ENCODE data around the gene GPR15.

The GPR15 gene

DNA sequence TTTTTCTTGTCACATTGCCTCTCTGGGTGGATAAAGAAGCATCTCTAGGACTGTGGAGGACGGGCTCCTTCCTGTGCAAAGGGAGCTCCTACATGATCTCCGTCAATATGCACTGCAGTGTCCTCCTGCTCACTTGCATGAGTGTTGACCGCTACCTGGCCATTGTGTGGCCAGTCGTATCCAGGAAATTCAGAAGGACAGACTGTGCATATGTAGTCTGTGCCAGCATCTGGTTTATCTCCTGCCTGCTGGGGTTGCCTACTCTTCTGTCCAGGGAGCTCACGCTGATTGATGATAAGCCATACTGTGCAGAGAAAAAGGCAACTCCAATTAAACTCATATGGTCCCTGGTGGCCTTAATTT is 478 bp downstream of the GPR15 start:
- no peak for DNase-seq

DNA sequence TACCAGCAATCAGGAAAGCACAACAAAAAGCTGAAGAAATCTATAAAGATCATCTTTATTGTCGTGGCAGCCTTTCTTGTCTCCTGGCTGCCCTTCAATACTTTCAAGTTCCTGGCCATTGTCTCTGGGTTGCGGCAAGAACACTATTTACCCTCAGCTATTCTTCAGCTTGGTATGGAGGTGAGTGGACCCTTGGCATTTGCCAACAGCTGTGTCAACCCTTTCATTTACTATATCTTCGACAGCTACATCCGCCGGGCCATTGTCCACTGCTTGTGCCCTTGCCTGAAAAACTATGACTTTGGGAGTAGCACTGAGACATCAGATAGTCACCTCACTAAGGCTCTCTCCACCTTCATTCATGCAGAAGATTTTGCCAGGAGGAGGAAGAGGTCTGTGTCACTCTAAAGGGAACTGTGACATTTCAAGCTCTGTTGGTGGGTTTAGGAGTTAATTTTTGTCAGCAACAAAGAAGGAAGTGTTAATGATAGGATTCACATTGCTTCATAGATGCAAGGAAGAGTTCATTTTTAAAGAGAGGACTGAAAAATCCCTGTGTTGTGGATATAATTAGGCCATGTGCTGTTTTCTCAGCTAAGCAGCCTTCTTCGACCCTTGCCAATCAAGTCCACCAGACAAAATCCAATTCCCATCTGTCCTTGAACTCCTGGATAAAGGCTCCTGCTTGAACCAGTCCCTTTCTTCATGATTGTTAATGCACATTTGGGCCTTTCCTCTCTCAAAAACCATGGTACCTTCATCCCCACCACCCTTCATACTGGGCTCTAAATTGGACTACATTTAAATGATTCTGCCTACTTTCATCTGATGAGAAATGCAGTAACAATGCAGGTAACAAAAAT is 1.2 kb downstream of the GPR15 start:
- DNase-seq = no peak

DNA sequence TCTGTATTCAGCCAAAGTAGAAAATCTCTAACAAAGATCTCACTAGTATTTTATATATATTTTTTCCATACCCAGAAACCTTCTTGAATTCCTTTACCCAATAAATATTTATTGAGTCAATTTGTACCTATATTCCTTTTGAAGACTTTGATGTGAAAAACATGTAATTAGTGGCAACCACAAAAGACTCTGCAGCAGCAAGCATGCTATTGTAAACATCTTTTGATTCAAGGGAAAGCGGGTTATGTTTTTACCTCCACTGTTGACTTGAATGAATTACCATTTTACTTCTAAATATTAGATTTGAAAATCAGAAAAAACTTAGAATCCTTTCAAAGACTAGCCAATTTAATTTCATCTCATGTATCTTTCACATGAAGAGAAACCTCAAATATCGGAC is 2.4 kb downstream of the GPR15 start:
- DNase-seq = no peak

DNA sequence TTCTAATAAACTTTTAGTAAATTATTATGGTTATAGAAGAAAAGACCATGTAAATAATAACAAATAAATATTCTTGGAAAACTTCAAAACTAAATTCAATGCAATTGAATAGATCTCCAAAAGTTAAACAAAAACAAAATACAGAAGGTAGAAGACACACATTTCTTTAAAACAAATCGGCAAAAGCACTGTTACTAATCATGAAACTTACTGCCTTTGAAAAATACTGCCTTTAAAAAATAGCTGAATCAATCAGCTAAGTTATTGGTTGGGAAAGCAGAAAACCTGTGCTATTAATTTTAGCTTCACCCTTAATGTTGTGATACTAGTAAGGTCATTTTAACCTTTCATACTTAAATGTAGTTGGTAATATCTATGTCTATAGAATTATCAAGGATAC is 3.0 kb downstream of the GPR15 start:
- DNase-seq = no peak

DNA sequence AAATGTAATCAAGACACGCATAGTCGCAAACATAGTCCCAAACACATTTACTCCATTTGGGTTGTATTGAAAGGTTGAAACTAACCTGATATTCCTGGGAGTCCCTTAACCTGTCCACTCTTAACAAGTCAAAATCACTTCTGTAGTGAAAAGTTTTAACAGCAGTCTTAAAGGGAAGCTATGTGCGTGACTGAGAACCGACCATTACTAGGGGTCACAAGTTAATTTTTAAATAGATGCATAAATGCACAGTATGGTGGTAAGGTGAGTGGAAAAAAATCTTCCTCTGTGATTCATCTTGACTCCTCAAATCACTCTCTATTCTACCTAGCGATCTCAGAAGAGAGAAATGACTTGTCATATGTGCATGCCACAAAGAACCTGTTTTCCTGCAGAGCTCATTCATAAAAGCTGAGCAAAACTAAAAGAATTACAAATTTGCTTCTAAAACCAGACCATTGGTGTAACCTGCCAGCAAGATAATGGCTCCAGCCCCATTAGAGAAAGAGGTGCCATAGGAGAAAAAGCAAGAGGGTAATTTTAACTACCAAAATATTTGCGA is 4.8 kb downstream of the GPR15 start:
- no peak for DNase-seq

DNA sequence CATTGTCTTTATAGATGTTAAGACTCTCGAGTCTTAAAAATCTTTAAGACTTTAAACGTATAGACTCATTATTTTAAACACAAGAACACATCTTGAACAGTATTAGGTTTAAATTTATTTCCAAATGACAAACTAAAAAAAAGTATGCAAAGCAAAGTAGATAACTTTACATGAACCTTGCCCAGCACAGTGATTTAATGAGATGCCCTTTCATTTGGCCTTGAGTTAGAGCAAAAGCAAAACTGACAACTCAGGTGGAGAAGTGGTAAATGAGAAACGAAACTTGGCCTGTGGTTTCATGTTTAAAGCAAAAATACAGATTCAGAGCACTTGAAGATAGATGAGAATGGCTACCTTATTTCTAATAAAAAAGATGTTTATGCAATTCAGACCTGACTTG is 8.6 kb downstream of the GPR15 start:
- DNase-seq = no peak

DNA sequence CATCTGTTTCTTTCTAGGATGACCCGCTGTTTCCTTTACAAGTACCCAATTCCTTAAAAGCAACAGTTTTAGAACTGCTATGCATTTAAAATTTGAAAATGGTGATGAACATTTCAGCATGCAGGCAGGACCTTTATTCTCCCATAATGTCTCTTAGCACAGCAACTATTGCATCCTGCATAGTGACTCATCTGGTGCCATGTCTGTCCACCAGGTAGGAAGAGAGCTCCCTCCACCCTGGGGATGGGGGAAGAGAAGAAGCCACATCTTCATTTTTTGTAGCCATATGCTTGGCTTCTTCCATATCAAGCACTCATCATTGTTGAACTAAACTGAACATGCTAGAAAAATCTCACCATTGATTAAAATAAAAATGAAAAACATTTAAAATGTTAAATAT is 9.9 kb downstream of the GPR15 start:
- no peak for DNase-seq

DNA sequence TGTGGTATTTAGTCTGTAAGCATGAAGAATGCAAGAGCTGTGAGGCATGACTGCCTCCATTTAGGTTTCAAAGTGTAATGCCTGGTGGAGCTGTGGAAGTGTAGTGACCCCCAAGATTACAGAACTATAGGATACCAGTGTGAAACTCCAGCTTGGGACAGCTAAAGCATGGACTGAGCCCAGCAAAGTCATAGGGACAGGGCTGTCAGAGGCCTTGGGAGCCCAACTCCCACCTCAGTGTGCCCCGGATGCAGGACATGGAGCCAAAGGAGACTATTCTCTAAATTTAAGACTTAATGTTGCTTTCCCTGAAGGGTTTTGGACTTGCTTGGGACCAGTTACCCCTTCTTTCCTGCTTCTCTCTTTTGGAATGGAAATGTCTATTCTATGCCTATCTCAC is 10.8 kb downstream of the GPR15 start:
- no peak for DNase-seq

DNA sequence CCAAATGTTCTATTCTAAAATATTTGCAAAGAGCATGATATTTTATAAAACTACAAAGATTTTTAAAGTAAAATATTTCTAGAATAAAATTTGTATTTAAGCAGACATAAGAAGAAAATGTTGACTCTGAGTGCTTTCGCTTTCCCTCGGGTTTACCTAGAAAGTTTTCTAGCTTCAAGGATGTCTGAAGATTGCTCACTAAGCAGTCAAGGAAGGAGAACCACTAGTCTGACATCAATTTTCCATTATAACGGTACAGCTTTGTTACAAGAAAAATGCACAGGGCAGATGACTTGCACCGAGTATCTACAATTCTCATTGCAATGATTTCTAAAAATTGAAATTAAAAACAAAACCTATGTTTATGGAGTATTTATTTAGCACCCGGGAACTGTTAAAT is 14.2 kb downstream of the GPR15 start:
- DNase-seq = no peak

DNA sequence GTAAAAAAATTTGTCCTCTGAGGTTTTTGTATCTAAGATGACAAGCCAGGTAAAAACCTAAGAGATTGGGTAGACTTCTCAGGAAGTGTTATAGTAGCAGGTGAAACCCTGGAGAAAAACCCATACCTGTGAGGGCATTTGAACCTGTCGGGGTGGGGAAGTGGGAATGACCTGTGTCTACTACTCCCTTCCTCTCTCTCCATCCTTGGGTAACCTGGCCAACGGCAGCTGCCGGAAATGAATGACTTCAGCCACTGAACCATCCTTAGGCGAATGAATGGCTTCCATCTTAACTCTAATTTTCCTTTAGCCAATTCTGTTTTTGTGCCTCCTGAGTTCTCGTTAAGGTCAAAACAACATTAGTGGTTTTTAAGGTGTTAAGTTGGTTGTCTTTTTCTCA is 16.8 kb downstream of the GPR15 start:
- DNase-seq = no peak

DNA sequence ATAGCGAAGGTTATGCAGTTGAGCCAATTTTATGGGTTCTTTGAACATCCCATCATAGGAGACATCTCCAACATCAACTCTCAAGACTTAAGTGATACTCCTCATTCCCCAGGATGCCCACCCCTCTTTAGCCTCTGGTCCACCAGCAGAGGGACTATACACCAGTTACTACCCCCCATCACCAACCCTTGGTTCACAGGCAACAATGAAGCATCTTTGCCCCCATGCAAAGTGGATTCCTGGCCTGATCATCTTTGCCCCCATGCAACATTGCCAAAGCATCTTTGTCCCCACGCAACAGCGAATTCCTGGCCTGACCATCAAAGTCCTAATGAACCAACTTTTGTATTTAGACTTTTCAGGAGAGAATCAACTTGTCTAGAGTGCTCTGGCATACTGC is 19.1 kb downstream of the GPR15 start:
- DNase-seq = no peak

DNA sequence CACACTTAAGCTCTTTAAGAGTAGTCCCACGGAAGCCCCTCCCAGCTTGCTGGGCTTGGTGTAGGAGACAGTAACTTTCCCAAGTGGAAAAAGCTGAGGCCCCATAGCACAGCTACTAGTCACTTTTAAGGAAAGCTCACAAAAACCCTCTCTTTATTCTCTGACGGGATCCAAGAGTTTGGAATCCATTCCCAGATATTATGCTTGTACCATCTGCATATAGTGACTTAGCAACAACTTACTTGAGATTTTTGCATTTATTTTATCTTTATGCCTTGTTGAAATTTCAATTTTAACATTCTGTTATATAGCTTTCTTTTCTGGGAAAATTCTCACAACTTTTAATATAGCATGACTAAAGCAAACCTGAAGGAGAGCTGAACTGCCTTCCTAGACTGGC is 19.5 kb downstream of the GPR15 start:
- DNase-seq = no peak

DNA sequence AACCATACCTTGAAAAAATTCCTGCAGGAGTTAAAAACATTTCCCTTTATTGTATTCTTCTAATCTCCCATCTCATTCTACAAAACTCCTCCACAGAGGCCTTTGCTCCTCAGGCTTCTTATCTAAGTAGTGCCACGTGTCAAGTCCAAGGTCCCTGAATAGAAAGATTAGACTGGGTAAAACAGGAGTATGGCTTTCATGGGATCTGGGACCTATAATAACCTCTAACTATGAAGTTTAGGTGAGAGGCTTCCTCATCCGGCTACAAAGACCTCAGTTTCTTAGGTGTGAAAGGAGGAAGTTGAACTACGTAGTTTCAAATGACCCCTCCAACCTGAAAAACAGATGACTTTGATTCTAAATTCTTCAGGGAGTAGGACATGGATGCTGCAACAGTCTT is 20.0 kb downstream of the GPR15 start:
- no peak for DNase-seq

DNA sequence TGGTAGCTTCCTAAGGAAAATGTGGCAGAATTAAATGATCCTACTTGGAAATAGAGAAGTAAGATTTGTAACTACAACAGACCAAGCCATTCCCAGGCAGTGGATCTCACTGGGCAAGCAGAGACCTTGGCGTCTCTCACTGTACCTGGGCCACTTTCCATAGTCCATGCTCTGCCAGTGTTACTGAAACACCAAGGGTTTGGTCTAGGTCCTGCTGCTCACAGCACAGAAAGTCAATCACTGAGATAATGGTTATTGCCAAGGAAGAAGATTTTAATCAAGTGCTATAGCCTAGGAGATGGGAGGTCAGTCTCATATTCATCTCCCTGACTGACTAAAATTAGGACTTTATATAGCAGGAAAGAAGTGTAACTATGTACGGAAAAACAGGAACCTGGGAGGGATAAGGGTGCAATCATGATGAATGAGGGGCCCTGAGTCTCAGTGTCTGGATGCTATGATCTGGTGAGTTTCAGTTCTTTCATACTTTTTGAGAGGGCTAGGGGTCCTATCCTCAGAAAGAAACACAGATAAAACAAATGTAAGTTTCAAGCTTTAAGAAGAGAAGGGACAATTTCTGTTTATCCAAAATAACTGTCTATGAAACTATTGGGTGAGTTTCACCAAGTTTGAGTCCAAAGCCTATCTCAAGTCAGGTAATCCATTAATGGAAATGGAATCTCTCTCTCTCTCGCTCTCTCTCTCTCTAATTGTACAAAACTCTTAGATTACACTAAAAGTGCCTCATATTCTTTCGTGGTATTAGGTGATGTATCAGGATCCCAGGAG is 20.6 kb downstream of the GPR15 start:
- no peak for DNase-seq

DNA sequence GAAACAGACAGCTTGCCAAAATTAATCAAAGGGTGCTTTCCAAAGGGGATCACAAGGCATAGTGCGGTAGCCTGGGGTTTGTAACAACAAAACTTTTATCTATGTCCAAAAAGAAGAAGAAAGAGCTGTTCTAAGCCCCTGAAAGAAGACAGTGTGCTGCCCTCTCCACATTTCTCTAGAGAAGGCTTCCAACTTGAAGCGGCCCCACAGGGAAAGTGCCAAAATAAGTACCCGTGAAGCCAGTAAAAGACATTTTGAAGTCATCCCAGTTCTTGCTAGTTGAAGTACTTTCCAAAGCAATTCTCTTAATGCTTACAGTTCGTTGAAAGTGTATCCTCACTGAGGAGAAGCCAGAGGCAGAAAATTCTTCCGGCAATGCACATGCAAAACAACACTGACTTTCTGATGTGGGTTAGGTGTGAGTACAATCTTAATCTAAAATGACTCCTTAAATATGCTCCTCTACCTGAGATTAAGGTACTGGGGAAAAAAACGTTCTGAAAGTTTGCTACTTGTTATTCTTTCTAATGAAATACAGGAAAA is 21.3 kb downstream of the GPR15 start:
- DNase-seq = no peak

DNA sequence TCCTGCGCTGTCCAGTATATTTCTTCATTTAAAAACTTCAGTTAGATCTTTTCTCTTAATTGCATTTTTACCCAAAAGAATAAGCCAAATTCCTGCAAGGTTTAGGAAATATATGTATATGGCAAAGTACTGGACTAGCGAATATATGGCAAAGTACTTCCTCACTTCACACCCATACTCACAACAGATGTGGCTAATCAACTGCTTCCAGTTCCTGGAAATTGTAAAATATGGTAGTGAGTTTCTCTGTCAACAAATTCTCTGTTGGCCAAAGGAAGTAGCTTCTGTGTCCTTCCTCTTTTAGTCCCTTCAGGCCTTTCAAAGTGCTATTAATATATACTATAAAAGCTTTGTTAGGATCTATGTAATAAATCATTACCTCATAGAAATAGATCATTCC is 22.0 kb downstream of the GPR15 start:
- DNase-seq = no peak

DNA sequence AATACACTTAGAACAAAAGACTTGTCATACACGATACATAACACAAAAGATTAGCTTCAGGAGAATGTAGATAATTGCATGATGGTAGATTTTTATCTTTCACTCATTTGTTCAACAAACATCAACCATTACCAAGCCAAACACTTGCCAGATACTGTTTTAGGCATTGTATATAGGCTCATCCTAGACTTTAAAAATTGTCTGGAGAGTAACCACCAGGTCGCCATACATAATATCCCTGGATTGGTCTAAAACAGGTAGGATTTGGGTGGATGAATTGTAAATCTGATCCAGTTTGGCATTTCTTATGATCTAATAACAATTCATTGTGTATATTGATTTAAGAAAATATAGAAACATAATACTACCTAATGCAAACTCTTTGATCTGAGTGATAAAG is 22.8 kb downstream of the GPR15 start:
- no peak for DNase-seq

DNA sequence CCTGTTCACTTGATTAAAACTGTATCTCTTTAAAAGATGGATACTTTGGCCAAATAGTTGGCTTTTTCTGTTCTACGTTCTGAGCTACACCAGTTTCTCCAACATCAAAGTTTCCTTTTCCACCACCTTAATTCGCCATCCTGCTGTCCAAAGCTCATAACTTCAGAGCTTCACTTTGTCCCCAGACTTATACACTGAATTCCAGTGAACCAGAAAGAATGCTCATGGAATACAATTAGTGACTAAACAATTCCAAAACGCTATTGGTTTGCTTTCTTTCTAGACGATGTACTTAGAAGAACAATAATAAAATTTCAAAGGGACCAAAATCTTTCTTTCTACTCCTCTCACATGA is 23.2 kb downstream of the GPR15 start:
- no peak for DNase-seq

DNA sequence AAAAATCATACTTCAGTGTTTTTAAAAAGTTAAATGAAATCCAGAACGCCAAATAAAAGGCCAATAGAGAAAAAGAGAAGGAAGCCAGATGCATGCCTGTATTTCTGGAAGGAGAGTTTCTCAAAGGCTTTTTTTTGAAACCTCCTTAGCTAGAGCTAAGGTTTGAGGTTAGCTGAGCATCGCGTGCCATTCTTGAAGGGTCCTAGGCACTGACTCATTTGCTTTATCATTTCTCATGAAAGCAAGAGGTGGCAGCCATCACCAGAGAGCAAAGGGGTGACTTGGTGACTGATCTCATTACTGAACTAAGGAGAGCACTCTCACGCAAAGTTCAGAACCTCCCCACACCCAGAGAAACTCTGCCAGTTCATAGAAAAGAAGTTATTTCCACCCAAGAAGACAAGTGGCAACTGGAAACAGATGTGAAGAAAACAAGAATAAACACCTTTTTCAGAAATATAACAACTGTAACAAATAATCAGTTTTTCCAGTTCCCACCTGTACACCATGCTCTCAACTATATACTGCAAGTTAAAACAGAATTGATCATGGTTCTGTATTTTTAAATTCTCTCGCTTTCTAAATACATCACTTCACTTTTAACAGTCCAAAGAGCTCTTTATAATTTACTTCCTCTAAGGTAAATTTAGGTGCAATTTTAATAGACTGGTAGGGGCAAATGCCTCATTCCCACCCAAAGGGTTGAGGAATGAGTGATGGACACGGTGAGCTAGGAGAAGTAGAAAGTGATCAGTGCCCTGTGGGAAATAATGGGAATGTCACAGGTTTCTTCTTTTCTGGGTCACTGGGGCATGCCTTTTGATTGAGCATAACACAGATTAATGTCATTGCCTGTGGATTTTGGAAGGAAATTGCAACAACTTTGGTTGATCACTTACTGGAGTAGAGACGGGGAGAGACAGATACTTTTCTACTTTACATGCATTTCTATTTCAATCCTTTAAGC is 24.7 kb downstream of the GPR15 start:
- no peak for DNase-seq

DNA sequence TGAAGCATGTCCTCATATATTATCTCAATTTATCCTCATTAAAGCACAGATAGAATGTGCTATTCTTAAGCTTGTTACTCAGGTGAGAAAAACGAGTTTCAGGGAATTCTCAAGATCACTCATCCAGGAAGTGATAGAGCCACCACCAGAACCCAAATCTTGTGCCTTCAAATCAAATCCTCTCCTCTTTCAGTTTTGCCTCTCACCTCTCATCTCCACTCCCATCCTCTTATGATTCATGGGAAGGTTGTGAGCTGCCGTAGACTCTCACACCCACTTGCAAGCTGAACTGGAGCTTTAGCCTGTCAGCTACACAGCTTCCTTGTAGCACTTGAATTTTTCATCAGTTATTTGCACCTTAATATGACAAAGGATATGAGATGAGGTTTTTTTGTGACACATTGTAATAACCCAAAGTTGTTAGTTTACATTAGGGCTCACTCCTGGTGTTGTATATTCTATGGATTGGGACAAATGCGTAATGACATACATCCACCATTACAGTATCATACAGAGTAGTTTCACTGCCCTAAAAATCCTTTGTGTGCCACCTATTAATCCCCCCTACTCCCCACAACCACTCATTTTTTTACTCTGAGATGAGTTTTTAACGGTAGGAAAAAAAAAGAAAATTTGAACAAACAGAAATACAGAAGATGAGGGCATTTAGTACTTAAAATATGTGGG is 25.7 kb downstream of the GPR15 start:
- no peak for DNase-seq

DNA sequence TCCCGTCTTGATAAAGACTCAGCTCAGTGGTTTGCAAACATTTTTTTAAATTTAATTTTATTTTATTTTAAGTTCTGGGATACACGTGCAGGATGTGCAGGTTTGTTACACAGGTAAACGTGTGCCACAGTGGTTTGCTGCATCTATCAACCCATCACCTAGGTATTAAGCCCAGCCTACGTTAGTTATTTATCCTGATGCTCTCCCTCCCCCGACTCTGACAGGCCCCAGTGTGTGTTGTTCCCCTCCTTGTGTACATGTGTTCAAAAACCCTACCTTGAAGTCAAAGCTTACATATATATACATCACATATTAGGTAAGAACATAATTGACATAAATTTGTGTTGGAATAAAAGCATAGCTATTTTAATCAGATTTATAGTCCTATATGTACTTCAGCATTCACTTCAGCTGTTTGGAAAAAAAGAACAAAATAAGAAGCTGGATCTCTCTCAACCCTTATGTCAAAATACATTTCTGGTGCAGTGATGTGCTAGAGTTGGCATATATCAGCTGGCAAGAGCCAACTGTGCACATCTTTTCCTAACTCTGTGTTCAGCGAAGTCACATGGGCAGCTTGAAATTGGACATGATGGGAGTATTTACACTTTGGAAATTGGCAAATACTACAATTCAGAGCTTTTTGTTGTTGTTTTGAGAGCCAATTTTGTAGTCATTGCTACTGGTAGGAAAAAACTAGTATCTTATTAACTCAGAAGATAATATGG is 26.5 kb downstream of the GPR15 start:
- DNase-seq = no peak

Data from cortex of kidney (tissue), 1 donor.